LNCAP (cell line): ENCODE results near the gene NHS.

Source experiments
- TF ChIP-seq, protein P1 (sequence below): fragments of 450-650 bp; IDR thresholded peaks from 2 replicates; pipeline ENCODE4 v1.5.1; 2017; ENCODE audit warnings: mild to moderate bottlenecking

Gene NHS

DNA sequence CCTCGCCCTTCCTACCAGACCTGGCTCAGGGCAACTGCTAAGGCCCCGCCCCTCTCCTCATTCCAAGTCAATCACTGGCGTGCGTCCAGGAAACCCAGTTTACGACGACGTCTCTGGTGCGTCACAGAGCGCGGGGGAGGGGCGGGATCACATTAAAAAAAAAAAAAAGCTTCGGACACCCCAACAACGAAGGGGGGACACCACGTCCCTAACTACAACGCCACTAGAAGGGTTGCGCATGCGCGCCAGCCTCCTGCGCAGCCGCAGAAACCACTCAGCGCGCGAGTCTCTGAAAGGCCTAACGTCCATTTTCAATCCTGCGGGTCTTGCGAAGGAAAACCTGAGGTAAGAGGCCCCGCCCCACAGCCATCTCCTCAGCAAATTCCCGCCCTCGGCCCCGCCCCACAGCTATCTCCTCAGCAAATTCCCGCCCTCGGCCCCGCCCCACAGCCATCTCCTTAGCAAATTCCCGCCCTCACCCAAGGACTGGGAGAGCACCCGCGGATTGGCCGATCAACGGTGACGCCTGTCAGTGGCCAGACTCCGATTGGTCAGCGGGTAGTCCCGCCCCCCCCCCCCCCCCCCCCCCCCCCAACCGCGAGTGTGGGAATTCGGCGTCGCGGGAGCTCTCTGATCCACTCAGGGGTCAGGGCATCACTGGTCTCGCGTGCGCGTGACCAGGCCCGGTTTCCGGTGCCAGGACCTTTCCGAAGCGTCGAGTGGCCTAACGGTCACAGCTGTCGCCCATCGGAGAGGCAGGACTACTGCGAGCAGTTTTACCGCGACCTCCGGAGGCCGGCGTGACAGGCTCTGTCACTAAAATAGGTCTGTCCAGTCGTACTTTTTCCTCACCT lies 362.1 kb downstream of the NHS start, which contains the start of gene SCML1:
SCML1 (plus strand) TSS at position 638 of the 854 bp plus-strand sequence. CDS start 6,694 bp downstream, outside the sequence.
- TF ChIP-seq, protein P1, sequence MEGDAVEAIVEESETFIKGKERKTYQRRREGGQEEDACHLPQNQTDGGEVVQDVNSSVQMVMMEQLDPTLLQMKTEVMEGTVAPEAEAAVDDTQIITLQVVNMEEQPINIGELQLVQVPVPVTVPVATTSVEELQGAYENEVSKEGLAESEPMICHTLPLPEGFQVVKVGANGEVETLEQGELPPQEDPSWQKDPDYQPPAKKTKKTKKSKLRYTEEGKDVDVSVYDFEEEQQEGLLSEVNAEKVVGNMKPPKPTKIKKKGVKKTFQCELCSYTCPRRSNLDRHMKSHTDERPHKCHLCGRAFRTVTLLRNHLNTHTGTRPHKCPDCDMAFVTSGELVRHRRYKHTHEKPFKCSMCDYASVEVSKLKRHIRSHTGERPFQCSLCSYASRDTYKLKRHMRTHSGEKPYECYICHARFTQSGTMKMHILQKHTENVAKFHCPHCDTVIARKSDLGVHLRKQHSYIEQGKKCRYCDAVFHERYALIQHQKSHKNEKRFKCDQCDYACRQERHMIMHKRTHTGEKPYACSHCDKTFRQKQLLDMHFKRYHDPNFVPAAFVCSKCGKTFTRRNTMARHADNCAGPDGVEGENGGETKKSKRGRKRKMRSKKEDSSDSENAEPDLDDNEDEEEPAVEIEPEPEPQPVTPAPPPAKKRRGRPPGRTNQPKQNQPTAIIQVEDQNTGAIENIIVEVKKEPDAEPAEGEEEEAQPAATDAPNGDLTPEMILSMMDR: no peak

DNA sequence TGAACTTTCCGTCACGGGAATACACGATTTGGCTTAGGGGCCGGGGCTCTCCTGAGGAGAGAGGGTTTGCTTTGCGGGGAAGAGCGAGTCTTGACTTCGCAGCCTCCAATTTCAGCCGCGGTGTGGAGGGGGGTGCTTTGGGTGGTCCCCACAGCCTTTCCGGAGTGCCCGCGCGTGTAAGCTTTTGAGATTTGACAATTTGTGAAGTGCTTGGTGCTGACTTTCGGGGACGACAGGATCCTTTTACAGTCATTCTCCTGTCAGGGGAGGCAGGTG lies 362.6 kb downstream of the NHS start:
- TF ChIP-seq, protein P1: no peak

DNA sequence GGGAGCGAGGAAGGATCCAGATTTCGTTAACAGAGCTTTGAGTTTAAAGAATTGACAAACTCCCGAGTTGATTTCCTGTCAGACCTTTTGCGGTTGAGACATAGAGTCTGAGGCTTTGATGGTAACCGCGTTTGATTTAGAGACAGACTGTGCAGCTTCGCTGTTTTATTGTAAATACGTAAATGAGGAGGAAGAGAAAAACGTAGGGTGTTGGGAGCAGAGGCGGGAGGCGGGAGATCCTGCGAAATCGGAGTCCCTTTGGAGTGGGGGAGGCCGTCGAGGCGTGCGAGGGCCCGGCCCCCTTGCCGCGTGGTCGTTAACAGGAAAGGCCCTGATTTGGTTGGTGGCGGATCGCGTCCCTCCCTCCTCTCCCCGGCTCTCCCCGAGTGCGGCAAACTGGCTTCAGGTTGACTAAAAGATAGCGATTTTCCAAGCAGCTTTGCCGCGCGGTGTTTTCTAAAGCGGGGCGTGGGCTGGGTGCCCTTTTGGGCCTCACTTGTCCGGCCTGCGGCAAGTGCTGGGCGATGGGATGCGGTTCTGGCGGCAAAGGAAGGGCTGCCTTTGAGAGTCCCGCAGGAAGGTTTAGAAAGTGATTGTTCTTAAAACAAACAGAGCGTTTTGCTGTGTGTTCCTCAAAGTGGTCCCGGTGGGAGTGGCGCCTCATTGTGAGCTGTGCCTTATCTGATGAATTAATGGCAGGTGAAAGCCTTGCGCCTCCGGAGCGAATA lies 363.1 kb downstream of the NHS start:
- TF ChIP-seq, protein P1: no peak

DNA sequence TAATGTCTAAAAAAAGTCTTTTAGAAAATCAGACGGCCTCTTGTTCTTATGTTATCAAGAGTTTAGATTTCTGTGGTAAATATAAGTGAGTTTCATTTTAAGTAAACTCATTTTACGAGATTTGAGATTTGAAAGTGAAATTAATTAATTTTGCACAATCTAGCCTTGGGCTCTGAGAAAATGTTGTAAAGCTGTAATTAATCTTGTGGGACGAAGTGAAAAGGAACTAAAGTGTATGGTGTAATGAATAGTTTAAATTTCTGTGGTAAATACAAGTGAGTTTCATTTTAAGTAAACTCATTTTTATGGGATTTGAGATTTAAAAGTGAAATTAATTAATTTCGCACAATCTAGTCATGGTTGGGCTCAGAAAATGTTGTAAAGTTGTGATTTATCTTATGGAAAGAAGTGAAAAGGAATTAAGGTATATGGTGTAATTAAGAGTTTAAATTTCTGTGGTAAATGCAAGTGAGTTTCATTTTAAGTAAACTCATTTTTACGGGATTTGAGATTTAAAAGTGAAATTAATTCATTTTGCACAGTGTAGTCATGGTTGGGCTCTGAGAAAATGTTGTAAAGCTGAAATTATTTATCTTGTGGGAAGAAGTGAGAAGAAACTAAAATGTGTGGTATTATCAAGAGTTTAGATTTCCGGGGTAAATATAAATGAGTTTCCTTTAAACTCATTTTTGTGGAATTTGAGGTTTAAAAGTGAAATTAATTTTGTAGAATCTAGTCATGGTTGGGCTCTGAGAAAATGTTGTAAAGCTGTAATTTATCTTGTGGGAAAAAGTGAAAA lies 363.9 kb downstream of the NHS start:
- TF ChIP-seq, protein P1: no peak

DNA sequence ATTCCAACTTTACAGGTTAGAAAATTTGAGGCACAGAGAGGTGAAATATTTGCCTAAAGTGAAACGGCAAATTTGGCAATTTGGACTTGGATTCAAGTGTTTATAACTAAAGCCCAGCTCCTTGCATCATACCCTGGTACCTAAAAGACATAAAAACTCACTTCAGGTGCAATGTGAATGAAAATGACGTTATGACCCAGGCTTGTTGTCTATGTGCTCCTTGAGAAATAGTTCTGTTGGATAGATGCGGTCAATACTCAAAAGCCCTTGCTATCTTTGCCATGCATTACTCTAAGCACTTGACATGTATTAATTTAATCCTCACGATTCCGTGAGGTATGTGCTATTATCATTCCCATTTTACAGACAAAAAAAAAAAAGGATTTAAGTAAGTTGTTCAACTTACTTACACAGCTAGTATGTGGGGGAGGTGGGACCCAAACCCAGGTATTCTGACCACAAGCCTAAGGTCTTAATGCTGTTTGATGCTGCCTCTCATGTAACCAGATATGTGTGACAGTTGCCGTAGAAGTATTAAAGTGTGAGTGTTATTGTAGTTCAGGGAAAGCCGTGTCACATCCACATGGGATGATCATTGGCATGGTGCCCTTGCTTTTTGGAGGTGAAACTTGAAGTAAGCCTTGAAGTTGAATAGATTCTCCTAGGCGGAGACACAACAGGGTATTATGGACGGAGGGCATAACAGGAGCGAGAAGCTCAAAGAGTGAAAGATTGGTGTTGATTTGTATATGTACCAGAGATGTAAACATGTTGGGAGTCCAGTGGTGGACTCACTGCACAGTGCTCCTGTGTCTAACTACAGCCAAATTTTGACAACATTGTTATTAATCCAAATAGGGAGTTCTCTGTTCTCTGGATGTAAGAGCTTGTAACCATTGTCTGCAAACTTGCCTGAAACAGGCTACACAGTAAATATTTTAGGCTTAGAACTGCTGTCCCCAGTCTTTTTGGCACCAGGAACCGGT lies 365.4 kb downstream of the NHS start:
- TF ChIP-seq, protein P1: no peak

DNA sequence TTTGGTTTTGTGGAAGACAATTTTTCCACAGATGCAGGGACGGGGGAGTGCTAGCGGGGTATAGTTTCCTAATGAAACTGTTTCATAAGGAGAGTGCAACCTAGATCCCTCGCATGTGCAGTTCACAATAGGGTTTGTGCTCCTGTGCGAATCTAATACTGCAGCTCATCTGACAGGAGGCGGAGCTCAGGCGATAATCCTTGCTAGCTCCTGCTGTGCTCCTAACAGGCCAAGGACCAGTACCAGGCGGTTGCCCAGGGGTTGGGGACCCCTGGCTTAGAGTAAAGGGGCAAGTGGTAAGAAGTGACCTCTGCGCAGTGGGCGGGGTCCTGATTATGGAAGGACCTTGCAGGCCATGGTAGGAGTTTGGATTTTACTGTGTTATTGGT lies 366.1 kb downstream of the NHS start:
- TF ChIP-seq, protein P1: no peak
